ENCODE results near the gene VWA3A. TPM values are rescaled to one million over a fixed set of nuclear protein-coding genes. Genes with fewer than 3 reads are reported as not detected.
"Not testable (repeated sequence)": the region's sequence is repeated elsewhere in the genome, so short reads cannot be mapped to it uniquely, and the experiment has no call there.

VWA3A gene
- total RNA-seq, 1 experiment from 2014 or later = not detected

DNA sequence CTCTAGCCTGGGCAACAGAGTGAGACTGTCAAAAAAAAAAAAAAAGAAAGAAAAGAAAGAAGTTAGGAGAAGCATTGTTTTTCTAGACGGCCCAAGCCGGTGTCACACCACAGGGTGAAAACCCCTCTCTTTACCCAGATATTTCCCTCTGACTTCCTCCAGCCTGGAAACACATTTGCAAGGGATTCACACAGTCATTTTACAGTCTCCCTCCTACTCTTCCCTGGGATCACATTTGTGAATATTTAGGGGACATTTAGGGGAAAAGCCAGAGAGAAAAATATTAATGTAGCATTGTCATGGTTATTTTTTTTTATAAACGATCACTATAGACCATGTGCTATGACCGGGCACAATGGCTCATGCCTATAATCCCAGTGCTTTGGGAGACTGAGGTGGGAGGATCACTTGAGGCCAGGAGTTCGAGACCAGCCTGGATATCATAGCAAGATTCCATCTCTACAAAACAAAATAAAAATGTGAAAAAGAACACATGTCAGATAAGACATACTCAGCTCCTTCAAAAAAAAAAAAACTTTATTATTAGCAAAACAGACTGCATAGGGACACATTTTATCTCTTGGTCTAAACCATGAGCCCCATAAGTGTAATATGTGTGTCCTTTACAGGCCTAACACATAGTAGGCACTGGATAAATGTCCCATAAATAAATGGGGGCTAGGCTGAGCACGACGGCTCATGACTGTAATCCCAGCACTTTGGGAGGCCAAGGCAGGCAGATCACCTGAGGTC, 59.1 kb downstream of the VWA3A start:
- no peak overlapping the region for H3K4me3 ChIP-seq (ENCODE audit: low read depth in 2 of 2, low read length in 2 of 2)
- no TSS peak for BruUV-seq (replicated peaks)
- no peaks in the 10 kb centered on the region for H3K36me3 ChIP-seq (ENCODE audit: control insufficient read depth, insufficient read depth, low read length)
- DNase-seq (ENCODE audit: low read depth, low spot score) (no peak), ATAC-seq (no peak)
- in situ Hi-C loops (cut with HindIII; ENCODE audit: low pct_unique_long_range_greater_than_20kb, low sequenced_read_pairs) (no loop called here), intact Hi-C loops (cut with micrococcal nuclease; ENCODE audit: unreplicated experiment) (no loop called here)
- no peak overlapping the region for H3K27ac ChIP-seq (ENCODE audit: low read length)
- CTCF ChIA-PET = no interaction called here
- no peaks in the 10 kb centered on the region for H3K9me3 ChIP-seq (ENCODE audit: control insufficient read depth, insufficient read depth, low read depth, low read length)
- no peak for TF ChIP-seq POLR2AphosphoS5 (IDR thresholded peaks at IDR 0.05; ENCODE audit: low read depth, low read length)
- no peak for TF ChIP-seq SIN3A (IDR thresholded peaks at IDR 0.05; ENCODE audit: borderline replicate concordance, insufficient read depth, low read depth, low read length)
- TF ChIP-seq TCF7L2 (IDR thresholded peaks at IDR 0.05; ENCODE audit: low read depth, low read length) = no peak
- TF ChIP-seq, protein P1, sequence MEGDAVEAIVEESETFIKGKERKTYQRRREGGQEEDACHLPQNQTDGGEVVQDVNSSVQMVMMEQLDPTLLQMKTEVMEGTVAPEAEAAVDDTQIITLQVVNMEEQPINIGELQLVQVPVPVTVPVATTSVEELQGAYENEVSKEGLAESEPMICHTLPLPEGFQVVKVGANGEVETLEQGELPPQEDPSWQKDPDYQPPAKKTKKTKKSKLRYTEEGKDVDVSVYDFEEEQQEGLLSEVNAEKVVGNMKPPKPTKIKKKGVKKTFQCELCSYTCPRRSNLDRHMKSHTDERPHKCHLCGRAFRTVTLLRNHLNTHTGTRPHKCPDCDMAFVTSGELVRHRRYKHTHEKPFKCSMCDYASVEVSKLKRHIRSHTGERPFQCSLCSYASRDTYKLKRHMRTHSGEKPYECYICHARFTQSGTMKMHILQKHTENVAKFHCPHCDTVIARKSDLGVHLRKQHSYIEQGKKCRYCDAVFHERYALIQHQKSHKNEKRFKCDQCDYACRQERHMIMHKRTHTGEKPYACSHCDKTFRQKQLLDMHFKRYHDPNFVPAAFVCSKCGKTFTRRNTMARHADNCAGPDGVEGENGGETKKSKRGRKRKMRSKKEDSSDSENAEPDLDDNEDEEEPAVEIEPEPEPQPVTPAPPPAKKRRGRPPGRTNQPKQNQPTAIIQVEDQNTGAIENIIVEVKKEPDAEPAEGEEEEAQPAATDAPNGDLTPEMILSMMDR (IDR thresholded peaks at IDR 0.05) = no peak
- TF ChIP-seq, protein P2, sequence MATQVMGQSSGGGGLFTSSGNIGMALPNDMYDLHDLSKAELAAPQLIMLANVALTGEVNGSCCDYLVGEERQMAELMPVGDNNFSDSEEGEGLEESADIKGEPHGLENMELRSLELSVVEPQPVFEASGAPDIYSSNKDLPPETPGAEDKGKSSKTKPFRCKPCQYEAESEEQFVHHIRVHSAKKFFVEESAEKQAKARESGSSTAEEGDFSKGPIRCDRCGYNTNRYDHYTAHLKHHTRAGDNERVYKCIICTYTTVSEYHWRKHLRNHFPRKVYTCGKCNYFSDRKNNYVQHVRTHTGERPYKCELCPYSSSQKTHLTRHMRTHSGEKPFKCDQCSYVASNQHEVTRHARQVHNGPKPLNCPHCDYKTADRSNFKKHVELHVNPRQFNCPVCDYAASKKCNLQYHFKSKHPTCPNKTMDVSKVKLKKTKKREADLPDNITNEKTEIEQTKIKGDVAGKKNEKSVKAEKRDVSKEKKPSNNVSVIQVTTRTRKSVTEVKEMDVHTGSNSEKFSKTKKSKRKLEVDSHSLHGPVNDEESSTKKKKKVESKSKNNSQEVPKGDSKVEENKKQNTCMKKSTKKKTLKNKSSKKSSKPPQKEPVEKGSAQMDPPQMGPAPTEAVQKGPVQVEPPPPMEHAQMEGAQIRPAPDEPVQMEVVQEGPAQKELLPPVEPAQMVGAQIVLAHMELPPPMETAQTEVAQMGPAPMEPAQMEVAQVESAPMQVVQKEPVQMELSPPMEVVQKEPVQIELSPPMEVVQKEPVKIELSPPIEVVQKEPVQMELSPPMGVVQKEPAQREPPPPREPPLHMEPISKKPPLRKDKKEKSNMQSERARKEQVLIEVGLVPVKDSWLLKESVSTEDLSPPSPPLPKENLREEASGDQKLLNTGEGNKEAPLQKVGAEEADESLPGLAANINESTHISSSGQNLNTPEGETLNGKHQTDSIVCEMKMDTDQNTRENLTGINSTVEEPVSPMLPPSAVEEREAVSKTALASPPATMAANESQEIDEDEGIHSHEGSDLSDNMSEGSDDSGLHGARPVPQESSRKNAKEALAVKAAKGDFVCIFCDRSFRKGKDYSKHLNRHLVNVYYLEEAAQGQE (IDR thresholded peaks at IDR 0.05; ENCODE audit: insufficient read depth in 1 of 2, low read depth in 2 of 2, low read length in 1 of 2) = no peak
- H3K27me3 ChIP-seq (ENCODE audit: control insufficient read depth, insufficient read depth, low read length) = no peaks in the 10 kb centered on the region
- POLR2A ChIA-PET = no interaction called here
- no peaks in the 10 kb centered on the region for H3K4me1 ChIP-seq (ENCODE audit: control insufficient read depth, insufficient read depth, low read length)

DNA sequence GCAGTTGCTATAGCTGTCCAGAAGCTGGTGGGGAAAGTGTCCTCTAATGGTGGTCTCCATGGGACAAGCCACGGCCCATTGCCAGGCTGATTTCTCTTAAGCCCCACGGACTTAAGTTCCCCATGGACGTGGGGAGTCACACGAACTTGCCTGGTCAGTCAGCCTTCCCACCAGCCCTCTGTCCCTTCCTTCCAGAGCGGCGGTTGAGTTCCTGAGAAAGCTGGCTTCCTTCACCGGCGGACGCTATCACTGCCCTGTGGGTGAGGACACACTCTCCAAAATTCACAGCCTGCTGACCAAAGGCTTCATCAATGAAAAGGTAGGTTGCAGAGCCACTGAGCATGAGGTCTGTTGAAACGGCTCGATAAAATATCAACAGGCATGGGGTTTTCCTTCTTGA, 60.0 kb downstream of the VWA3A start:
- DNase-seq (ENCODE audit: low read depth, low spot score) (no peak), ATAC-seq (no peak)
- TF ChIP-seq SIN3A (IDR thresholded peaks at IDR 0.05; ENCODE audit: borderline replicate concordance, insufficient read depth, low read depth, low read length) (no peak), TCF7L2 (IDR thresholded peaks at IDR 0.05; ENCODE audit: low read depth, low read length) (no peak), POLR2AphosphoS5 (IDR thresholded peaks at IDR 0.05; ENCODE audit: low read depth, low read length) (no peak)
- TF ChIP-seq, protein P2 (IDR thresholded peaks at IDR 0.05; ENCODE audit: insufficient read depth in 1 of 2, low read depth in 2 of 2, low read length in 1 of 2) = no peak
- TF ChIP-seq, protein P1 (IDR thresholded peaks at IDR 0.05) = no peak
- no peak overlapping the region for H3K4me3 ChIP-seq (ENCODE audit: low read depth in 2 of 2, low read length in 2 of 2)
- no peaks in the 10 kb centered on the region for H3K36me3 ChIP-seq (ENCODE audit: control insufficient read depth, insufficient read depth, low read length)
- no peaks in the 10 kb centered on the region for H3K27me3 ChIP-seq (ENCODE audit: control insufficient read depth, insufficient read depth, low read length)
- no peaks in the 10 kb centered on the region for H3K9me3 ChIP-seq (ENCODE audit: control insufficient read depth, insufficient read depth, low read depth, low read length)
- intact Hi-C loops (cut with micrococcal nuclease; ENCODE audit: unreplicated experiment) (no loop called here), in situ Hi-C loops (cut with HindIII; ENCODE audit: low pct_unique_long_range_greater_than_20kb, low sequenced_read_pairs) (no loop called here)
- no TSS peak for BruUV-seq (replicated peaks)
- ChIA-PET CTCF (no interaction called here), POLR2A (no interaction called here)
- H3K27ac ChIP-seq (ENCODE audit: low read length) = no peak overlapping the region
- H3K4me1 ChIP-seq (ENCODE audit: control insufficient read depth, insufficient read depth, low read length) = no peaks in the 10 kb centered on the region

DNA sequence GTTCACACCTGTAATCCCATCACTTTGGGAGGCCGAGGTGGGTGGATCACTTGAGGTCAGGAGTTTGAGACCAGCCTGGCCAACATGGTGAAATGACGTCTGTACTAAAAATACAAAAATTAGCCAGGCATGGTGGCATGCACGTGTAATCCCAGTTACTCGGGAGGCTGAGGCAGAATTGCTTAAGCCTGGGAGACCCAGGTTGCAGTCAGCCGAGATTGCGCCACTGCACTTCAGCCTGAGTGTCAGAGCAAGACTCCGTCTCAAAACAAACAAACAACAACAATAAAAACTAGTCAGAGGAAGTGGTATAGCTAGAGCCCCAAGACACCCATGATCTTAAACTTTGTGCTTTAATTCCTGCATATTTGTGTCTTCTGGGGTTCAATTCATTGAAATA, 60.7 kb downstream of the VWA3A start:
- H3K36me3 ChIP-seq (ENCODE audit: control insufficient read depth, insufficient read depth, low read length); H3K27me3 ChIP-seq (ENCODE audit: control insufficient read depth, insufficient read depth, low read length); H3K27ac ChIP-seq (ENCODE audit: low read length); H3K4me3 ChIP-seq (ENCODE audit: low read depth in 2 of 2, low read length in 2 of 2); CTCF ChIA-PET; ATAC-seq; intact Hi-C loops (cut with micrococcal nuclease; ENCODE audit: unreplicated experiment); H3K9me3 ChIP-seq (ENCODE audit: control insufficient read depth, insufficient read depth, low read depth, low read length); H3K4me1 ChIP-seq (ENCODE audit: control insufficient read depth, insufficient read depth, low read length); BruUV-seq (replicated peaks); in situ Hi-C loops (cut with HindIII; ENCODE audit: low pct_unique_long_range_greater_than_20kb, low sequenced_read_pairs); DNase-seq (ENCODE audit: low read depth, low spot score); POLR2A ChIA-PET: not testable (repeated sequence)

Measured in Panc1 (cell line).